OCI-M2 (cell line): ENCODE data around the gene ONECUT1.

Source experiments
- DNase-seq: peaks from one replicate; lab custom pipeline; 2025; ENCODE audit not compliant: unreplicated experiment; lab: John Stamatoyannopoulos, UW

Gene ONECUT1

DNA sequence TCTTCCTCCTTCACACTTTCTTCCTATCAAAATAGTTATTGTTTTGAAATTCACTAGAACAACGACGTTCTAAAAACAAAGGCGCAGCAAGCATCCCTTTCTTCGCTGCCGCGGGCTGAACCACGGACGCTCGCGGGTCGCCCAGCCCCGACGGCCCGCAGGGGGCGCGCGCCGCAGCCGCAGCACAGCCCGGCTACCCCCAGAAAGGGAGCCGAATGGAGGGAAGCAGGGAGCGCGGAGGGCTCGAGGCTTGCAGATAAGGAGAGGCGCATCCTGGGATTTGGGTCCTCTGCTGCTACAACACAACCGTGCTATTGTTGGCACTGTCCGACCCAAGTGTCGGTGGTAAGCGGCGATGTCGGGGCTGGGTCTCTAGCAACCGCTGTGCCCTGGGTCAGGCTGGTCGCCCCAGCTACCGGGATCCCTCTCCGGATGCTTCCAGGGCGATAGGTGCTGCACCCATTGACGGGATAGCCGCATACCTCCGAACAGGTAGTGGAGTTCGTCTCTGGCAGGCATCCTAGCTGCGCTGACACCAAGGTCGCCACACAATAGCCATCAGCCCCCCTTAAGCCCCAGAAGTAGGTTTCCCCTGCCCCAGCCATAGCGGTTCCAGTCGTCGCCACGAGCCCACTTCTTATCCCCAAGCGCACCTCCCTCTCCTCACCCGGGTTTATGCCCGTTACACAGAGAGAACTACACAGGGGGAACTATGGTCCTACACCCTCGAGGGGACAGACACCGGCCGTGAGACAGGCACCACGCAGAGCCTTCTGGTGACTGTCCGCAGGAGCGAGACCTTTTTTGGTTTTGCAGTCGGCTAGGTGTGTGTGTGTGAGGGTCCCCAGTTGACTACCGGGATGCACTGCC is 6.0 kb downstream of the ONECUT1 start:
- no peak for DNase-seq

DNA sequence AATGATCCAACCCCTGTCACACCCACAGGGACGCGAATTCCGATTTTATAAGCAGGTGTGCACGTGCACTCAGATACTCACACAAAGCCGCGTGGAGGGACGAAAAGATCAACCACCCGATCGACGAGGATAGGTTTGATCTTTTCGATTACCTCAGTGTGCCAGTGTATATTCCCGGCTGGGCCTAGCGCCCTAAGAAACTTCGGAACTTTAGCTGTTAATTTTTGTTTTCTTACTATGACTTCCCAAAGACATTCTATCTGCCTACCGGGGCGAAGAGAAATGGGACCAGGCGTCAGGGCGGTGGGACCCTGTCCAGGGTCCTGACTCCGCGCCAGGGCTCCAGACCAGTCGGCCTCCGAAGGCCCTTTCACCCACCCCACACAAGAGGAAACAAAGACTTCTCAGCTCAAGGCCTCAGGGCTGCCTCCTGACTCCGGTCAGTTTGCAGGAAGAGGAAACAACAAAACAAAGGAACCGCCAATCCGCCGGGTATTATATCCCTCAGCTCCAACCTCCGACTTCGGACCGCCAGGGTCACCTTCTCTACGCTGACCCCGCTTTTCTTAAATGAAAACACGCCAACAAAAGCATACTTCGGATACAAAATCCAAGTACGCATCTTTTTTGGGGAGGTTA is 6.8 kb downstream of the ONECUT1 start:
- DNase-seq: no peak

DNA sequence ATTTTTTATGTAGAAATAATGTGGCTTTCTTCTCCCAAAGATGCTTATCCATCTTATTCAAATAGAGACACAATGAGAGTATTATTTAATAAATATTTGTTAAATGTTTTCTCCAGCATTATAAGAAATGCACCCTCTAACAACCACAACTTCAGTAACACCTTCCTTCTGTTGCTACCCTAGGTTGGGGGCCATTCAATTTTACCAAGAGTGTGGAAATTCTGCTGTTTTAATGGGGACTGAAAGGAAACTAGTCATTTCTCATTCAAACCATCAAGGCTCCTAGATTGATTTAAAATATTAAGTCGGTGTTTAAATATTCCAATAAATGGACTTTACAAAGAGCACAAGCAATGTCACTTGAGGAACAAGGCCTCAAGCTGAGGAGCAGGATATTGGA is 7.6 kb downstream of the ONECUT1 start:
- DNase-seq: no peak

DNA sequence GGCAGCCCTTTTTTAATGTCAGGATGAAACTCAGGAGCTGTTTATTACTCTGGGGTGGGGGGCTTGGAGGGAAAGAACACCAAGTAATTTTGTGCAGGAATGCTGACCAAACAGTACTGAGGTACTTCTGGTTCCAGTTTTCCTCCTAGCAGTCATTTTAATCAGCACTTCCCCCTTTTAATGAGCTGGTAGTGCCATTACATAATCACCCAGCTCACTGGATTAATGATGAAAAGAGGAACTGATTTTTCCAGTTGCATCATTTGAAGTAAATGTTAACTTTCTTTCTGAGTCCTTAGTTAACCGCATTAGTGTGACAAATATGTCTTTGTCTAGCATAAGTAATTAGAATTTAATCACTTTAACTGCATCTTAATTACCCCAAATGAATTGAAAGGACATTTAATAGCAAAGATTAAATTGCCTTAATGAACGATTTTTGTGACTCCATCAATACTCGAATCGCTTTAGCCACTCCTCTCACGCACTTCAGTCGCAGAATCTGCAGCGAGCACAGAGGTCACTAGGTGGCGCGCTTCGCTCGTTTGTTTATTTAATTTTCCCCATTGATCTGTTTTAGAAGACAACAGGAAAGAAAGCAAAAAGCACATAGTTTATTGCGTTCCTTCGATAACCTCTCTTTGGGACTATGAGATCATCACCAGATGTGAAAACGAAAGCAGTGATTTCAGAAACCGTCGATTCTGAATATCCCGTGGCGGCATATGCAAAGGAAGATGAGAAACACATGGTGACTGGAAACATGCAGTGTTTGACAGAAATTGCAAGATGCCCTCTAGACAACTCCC is 9.8 kb downstream of the ONECUT1 start:
- DNase-seq: peak; percentile 24

DNA sequence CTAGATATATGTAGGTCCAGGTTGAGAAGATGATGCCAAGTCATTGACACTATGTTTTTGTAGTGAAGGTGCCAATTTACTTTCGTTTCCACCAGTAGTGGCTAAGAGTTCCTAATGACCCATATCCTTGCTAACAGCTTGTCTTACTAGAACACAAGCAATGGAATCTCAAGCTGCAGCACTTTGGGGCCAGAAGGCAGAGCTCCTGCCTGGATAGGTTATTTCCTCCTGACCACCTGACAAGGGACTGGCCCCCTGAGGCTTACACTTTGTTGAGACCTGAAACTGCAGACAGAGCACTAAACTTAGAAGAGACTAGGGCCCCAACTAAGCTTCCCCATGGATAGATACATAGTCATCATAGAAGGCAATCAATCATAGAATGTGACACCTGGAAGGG is 11.7 kb downstream of the ONECUT1 start:
- DNase-seq: no peak

DNA sequence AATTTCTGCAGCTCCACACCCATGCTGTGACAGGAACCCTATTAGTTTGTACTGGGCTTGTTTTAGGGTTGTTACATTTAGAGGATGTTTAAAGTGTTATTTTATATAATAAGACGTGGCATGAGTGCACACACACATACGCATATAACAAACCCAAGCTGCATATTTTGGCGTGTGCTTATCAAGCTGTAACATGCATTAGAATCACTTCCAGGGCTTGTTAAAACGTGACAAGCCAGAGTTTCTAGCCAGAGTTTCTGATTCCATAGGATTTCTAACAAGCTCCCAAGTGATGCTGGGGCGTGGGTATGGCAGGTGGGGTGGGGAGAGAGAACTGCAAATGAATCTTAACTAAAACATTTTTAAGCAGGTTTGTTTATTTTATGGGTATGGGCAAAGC is 17.4 kb downstream of the ONECUT1 start:
- no peak for DNase-seq

DNA sequence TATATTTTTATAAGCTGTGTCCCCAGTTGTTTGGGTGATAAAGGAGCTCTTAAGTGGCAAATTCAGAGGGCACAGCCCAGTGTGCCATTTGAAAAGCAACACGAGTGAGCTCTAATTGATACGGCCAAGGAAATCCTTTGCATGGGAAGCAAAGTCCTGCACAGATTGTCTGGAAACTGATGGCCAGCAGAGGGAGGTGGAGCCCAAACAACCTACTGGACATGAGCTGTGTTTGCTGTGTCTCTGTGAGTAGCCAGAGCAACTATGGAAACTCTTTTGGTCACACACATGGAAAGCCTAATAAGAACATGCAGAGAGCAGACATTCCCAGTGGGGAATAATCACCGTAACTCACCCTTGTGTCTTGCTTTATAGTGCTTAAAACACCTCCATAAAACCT is 24.4 kb downstream of the ONECUT1 start:
- no peak for DNase-seq

DNA sequence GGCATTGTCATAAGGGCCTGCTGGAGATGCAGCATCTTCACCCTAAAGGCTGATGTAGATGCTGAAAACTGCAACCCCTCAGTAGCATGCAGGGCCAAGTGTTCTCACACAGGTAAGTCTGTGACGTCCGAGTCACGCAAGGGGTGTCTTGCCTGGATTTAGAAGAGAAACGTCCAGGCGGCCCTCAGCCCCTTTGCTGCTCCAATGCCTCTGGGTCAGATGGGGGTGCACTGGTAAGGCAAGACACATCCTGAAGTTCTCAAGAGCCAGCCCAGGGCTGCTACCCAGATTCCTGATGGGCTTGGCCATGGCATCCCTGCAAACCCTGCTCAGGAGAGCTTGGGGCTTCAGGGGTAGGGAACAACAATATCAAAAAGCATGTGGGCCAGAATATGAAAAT is 25.4 kb downstream of the ONECUT1 start:
- DNase-seq: no peak

DNA sequence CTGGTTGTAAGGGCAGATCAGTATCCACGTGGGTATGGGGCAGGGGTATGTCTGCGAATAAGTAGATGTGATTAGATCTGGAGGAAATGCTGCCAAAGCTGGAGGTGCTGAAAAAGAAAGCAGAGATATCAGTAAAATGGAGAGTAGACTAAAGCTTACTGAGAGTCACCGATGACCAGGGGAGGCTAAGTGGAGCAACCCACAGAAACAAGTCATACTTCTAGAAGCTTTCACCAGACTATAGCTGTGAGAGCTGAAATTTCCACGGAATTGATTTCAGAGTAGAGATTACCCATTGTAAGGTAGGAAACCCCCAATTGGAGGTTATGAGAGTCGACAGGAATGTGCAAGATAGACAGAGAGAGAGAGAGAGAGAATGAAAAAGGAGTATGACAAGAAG is 27.5 kb downstream of the ONECUT1 start:
- no peak for DNase-seq

DNA sequence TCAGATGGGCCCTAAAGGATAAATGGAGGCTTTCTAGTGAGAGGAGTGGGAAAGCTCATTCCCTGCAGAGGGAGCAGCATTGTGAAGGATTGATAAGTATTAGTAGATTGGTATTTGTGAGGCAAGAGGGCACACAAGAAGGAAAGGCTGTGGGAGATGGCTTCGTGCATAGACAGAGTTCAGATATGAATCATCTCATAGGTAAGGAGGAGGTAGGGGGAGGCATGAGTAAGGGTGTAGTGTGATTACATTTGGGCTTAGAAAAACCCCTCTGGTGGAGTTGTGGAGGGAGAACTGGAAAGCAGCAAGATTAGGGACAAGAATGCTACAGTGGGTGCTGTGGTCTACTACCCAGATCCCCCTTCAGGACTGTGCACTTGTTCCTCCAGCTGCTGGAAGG is 29.6 kb downstream of the ONECUT1 start:
- DNase-seq: no peak

DNA sequence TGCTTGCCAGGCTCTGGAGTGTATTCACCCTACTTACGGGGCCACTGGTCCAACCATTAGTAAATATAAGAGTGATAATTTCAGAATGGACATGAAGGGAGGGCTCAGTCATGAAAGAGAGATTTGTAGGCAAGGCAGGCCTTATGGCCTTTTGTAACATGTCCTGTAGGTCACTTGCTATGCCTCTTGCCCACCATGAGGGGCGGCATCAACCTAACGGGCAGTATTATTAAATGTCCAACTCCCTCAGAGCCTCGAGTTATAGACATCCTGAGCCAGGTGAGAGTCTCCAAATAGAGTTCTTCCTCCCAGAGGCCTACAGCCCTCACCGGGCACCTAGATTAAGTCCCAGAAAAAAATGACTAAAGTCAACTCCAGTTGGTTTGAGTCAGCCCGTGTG is 30.2 kb downstream of the ONECUT1 start:
- no peak for DNase-seq

DNA sequence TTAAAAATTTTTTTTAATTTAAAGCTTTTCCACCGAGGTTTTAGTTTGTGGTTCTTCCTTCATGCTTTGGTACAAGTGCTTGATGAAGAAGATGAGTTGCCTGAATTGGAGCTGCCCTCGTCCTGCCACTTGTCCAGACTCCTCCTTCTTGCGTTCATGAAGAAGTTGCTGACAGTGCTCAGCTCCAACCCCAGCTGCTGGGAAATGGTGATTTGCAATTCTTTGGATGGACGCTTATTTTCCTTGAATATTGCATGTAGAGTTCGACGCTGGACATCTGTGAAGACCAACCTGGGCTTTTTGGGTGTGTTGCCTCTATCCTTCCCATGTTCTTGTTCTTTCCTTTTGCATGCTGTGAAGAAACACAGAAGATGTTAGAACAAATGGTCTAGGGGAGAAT is 32.6 kb downstream of the ONECUT1 start:
- no peak for DNase-seq

DNA sequence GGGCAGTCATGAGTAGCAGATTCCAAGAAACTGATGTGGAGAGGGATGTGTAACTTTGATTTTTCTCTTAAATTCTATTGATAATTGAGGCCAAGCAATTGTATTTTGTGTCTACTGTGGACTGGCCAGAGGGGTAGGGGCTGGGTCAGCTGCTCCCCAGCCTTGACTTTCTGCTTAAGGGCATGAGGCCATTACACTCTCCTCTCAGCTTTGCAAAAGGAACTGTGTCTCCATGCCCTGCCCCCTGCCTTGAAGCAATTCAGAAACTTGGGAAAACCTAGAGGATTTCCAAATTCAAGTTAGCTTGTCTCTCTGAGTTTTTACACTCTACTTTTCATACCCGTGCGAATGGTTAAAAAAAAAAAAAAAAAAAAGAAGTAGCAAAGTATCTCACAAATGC is 38.6 kb downstream of the ONECUT1 start:
- no peak for DNase-seq

DNA sequence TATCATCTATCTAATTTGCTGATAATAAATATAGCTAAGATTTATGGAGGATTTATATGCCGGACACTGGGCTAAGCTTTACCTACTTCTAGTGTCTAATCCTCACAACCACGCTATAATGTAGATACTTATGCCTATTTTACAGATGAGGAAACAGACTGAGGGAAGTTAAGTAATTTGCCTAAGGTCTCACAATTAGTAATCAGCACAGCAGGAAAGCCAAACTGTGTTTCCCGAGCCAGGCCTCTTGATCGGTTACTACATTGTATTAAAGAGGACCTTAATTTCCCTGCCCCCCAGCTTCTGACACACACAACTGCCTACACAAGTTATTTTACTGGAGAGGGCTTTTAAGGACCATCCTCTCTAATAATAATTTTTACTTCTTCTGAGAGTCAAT is 40.9 kb downstream of the ONECUT1 start:
- DNase-seq: no peak

DNA sequence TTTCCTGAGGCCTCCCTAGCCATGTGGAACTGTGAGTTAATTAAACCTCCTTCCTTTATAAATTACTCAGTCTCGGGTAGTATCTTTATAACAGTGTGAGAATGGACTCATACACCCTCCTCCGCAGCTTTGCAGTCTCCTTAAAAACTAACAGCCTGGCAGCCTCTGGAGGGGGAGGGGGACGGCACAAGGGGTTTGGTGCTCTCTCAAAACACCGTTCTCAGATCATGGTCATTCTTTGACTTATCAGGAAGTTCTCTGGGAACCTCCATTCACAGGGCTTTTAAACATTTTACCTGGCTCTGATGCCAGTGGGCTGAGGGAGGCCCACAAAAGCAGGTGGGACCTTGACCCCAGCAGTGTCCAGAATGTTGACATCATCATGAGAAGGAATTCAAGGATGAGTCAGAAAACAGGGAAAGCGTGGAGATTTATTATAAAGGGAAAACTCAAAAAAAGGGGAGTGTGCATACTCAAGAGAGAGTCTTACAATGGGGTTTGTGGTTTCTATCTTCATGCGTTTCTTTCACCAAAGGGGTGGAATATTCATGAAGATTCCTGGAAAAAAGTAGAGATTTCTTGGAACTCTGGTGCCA is 43.9 kb downstream of the ONECUT1 start:
- no peak for DNase-seq

DNA sequence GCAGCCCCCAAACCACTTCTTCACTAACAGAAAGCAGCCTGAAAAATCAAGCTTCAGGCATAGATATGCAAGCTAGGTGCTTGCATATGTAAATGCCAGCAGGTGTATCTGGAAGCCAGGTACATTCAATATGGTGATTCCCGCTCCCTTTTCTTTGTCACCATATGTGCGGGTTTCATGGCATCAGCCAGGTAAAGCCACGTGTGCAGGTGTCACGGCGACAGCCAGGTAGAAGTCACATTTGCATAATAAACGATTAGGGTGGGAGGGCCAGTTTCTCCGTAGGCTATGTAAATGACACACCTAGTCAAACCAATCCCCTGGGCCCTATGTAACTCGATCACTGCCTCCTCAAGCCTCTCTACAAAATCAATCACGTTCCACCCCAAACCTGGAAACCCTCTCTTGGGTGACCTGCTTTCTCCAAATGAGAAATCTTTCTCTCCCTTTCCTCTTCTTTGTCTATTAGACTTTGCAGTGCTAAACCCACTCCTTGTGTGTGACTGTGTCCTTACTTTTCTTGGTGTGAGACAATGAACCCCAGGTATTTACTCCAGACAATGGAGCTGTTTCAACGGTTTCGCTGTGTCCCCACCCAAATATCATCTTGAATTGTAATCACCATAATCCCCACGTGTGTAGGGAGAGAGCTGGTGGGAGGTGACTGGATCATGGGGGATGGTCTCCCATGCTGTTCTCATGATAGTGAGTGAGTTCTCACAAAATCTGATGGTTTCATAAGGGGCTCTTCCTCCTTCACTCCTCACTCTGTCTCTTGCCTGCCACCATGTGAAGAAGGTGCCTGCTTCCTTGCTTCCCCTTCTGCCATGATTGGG is 44.6 kb downstream of the ONECUT1 start:
- DNase-seq: no peak

DNA sequence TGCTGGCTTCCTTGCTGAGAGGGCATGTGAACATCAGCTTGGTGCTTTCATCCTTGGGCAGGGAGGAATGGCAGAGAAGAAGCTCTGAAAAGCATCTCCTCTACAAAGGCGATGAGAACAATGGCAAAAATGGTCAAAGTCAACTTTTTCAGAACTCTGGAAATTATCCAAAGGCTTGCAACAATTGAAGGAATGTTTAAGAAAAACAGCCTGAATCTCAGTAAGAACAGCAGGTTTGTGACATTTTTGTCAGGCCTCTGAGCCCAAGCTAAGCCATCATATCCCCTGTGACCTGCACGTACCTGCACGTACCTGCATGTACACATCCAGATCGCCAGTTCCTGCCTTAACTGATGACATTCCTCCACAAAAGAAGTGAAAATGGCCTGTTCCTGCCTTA is 51.8 kb downstream of the ONECUT1 start:
- no peak for DNase-seq

DNA sequence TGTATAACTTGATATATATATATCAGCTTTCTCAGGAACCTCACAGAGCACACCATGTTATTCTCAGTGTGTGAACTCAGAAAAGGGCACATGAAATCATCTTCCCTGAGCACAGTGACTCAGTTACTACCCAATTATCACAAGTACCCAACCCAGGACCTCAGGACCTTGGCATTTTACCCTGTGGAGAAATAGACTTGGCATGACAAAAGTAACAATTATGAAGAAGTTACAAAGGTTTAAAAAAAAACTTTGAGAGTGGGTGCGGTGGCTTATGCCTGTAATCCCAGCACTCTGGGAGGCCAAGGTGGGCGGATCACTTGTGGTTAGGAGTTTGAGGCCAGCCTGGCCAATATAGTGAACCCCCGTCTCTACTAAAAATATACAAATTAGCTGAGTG is 52.4 kb downstream of the ONECUT1 start:
- no peak for DNase-seq

DNA sequence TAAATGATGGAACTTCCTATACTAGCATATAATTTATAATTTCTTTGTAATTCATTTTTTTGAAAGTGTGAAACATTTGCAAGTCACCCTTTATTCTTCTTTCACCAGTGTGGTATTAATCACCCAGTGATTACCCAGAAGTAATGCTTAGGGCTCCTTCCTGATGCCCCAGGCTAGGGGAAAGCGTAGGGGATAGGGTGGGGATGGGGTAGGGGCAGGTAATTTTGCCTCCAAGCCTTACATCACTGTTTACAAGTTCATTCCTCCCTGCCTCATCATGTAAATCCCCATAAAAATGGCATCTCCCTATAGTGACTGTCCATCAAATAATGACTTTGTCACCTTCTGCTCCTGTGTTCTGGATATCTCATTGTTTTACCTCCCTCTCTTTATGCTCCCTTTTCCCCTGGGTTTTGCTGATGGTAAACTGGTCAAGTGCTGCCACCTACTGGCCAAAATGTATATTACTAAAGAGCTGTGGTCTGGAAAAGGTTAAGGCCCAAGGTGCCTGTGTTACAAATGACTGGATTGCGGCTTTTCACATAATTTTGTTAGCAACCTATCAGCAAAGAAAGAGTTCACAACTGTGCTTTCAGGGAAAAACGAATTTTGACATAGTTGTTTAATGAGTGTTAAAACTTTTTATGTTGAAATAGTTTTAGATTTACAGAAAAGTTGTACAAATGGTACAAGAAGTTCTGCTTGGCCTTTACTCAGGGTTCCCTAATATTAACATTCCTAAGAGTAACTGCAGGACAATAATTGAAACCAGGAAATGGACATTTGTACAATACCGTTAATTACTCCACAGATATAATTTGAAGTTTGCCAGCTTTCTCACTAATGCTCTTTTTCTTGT is 54.7 kb downstream of the ONECUT1 start:
- DNase-seq: peak; percentile 3

DNA sequence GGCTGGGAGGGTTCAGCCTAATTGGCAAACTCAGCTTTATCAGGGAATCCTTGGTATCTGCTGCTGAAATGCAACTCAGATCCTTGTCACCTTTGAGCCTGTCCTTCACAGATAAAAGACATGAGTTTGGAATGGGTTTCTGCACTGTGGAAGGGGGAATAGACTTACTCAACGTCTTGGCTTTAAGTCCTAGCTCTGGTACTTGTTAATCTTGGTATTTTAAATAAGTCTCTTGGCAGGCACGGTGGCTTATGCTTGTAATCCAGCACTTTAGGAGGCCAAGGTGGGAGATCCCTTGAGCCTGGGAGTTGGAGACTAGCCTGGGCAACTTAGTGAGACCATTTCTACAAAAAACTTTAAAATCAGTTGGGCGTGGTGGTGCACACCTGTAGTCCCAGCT is 55.8 kb downstream of the ONECUT1 start:
- DNase-seq: no peak
